ENCODE data around the gene TEX44. TPM values are rescaled to one million over a fixed set of nuclear protein-coding genes. Genes with fewer than 3 reads are reported as not detected.

The TEX44 gene
- polyA plus RNA-seq, 3 donors from 2014 or later = not detected

DNA sequence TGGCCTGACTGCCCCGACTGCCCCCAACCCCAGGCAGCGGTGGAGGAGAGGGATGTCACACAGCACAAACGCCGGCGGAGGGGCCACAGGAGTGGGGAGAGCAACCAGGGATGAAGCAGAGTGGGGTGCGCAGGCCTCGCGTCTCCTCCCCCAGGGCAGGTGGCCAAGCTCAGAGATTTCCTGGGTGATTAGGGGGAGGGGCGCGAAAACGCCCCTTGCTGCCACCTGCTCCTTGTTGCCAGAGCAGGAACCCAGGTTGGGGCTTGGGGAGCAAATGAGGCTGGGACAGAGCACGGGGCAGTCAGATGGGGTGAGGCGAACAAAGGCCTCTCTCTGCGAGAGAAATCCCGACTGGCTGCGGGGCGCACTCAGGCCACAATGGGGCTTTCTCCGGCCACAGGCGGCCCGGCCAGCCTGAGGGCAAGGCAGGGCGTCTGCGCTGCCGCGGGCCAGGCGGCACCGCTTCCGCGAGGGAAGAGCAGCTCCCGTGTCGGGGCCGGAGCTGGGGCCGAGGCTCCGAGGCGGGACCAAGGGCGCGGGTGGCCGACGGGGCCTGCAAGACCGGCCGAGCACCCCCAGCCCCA lies 11.5 kb downstream of the TEX44 start:
- Mint-ChIP-seq H3K4me3 (peak overlapping the region; percentile 40 to 64 (median 44)), H3K27me3 (ENCODE audit: low read depth in 3 of 3) (peaks cover 12 to 25% (median 16%) of the 10 kb centered on the region in 3 donors), H3K27ac (peak overlapping the region in 5 of 6 donors; percentile 85 to 95 (median 93)), H3K36me3 (no peaks in the 10 kb centered on the region), H3K9me3 (no peaks in the 10 kb centered on the region), H3K4me1 (peaks cover 13 to 15% of the 10 kb centered on the region in 2 donors)
- DNase-seq = peak in 1 of 3 donors; percentile 73

DNA sequence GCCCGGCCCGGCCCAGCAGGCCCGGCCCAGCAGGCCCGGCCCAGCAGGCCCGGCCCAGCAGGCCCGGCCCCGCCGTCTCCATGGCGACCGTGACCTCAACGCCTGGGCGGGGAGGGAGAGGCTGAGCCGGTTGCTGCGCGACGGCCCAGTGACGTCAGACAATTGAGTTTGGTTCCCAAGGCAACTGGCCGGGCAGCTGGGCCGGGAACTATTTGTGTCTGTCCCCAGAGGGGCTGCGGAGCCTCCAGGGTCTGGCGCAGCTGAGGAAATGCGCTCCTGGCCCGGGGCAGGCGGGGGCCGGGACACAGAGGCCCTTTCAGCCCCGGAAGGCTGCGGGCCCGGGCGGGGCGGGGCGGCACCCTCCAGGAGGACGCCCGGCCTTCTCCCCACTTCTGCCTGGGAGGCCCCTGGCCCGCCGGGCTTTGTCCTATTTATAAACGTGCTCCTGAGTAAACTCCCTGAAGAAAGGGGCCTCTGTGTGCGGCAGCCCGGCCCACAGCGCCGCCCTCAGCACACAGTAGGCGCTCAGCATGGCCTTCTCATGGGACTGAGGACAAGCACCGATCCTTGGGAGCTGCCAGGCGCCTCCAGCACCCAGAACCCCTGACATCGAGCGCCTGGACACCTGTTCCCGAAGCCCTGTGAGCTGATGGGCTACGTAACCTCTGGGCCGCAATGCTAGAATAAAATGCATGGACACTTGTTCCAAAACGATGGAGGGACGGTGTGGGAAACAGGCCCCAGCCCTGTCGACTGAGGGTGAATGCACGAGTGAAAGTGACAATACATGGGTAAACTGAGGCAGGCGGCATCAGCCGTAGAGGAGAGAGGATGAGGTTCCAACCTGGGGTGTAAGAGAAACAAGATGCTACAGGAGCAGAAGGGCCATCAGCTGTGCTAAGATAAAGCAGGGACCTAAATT lies 12.3 kb downstream of the TEX44 start:
- Mint-ChIP-seq H3K27me3 (ENCODE audit: low read depth in 3 of 3) (peaks cover 12 to 25% (median 16%) of the 10 kb centered on the region in 3 donors), H3K4me1 (peaks cover 13 to 15% of the 10 kb centered on the region in 2 donors), H3K27ac (peak overlapping the region; percentile 57 to 95 (median 92)), H3K4me3 (peak overlapping the region; percentile 63 to 73 (median 69)), H3K9me3 (no peaks in the 10 kb centered on the region), H3K36me3 (no peaks in the 10 kb centered on the region)
- peak; percentile 96 to 97 (median 97) for DNase-seq

DNA sequence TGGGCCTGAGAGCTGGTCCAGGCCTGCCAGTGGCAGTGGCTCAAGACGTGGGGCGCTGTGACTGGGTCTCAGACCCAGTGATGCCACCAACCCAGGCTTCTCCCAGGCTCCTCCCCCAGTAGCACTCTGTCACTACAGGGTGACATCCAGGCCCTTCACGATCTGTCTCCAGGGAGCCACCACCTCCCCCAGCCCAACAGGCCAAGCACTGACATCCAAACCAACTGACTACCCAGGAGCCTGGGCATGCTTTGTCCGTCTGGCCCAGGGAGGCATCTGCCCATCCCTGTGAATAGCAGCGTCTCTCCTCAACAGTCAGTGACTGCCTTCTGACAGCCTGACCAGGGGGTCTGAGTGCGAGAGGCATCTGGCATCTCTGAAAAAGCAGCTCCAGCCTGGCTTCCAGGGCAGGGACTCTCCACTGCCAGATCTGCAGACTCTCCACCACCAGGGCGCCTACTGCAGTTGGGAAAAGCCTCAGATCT lies 13.0 kb downstream of the TEX44 start:
- Mint-ChIP-seq H3K36me3 (no peaks in the 10 kb centered on the region), H3K9me3 (no peaks in the 10 kb centered on the region), H3K4me1 (peaks cover 13 to 15% of the 10 kb centered on the region in 2 donors), H3K27me3 (ENCODE audit: low read depth in 3 of 3) (peaks cover 12 to 26% (median 16%) of the 10 kb centered on the region in 3 donors), H3K27ac (peak overlapping the region; percentile 57 to 95 (median 92)), H3K4me3 (peak overlapping the region; percentile 53 to 70 (median 61))
- DNase-seq = no peak

DNA sequence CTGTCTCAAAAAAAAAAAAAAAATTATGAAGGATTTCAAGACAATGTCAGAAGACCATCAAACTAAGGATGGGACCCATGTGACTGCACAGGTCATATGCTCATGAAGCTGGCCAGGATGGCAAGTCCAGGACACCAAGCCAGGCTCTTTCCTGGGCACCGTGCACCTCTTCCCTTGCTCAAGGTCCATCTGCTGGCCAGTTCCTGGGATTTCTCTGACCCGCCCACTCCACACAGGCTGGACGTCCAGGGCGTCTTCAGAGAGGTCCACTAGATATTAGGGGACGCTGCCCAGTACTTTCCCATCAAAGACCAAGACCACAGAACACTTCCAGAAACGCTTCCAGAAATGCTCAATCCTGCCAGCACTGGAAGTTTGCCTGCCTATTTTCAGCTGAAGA lies 14.3 kb downstream of the TEX44 start:
- no peaks in the 10 kb centered on the region for H3K9me3 Mint-ChIP-seq
- peaks cover 12 to 24% (median 19%) of the 10 kb centered on the region in 3 donors for H3K27me3 Mint-ChIP-seq (ENCODE audit: low read depth in 3 of 3)
- peaks cover 7 to 14% of the 10 kb centered on the region in 2 donors for H3K4me1 Mint-ChIP-seq
- no peaks in the 10 kb centered on the region for H3K36me3 Mint-ChIP-seq
- no peak for DNase-seq
- no peak overlapping the region for H3K4me3 Mint-ChIP-seq
- H3K27ac Mint-ChIP-seq = peak overlapping the region in 5 of 6 donors; percentile 67 to 92 (median 75)

DNA sequence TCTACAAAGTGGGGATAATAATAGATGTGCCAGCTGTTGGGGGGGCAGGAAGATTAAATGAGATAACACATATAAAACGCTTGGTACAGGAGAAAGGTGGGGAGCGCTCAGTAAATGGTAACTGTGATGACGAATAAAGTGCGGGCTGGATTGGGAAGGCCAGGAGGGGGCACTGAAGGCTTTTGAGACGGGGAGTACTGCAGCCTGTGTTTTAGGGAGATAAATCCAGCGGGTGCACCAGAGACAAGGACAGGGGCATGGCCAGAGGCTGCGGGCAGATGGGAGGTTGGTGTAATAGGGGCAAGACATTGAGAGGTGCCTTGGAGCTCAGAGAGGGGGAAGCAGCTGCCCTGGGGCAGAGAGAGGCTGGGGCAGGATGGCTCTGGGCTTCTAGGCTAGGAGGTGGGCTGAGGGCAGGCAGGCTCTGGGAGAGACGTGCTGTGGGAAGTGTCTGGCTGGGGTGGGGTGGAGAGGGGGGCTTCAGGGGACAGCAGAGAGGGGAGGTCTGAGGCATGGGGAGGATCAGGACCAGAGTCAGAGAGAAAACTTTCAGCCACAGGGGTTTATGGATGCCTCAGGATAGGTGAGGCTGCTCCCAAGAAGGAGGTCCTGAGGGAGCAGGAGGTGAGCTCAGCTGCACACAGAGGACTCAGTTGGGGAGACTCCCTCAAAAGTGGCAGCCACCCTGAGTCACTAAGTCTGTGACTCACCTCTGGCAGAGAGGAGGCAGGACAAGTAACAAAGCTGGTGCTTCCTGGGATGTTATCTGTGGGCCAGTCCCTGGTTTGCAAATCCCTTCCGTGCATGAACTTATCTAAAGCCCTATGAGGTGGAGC lies 18.8 kb downstream of the TEX44 start:
- Mint-ChIP-seq H3K27ac (peak overlapping the region in 1 of 6 donors; percentile 60), H3K36me3 (no peaks in the 10 kb centered on the region), H3K9me3 (no peaks in the 10 kb centered on the region), H3K4me1 (peaks cover 16 to 18% of the 10 kb centered on the region in 2 donors), H3K4me3 (no peak overlapping the region), H3K27me3 (ENCODE audit: low read depth in 3 of 3) (peaks cover 7 to 23% (median 9%) of the 10 kb centered on the region in 3 donors)
- DNase-seq = no peak

DNA sequence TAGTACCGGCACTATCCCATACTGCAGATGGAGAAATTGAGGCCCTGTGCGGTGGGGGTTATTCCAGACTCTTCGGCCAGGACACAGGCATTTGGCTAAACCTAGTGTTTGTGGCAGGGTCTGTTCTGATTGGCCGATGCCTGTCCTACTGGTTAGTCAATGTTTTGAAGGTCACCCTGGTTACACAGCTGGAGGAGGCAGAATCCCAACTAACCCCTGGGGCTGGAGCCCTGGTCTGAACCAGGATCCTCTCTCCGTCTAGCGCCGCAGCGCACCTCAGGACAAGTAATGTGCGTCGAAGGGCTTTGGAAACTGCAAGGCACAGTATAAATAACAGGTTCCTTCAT lies 19.4 kb downstream of the TEX44 start:
- Mint-ChIP-seq H3K9me3 (no peaks in the 10 kb centered on the region), H3K27me3 (ENCODE audit: low read depth in 3 of 3) (peaks cover 6 to 25% (median 7%) of the 10 kb centered on the region in 3 donors), H3K4me1 (peaks cover 16 to 18% of the 10 kb centered on the region in 2 donors), H3K4me3 (no peak overlapping the region), H3K27ac (peak overlapping the region in 2 of 6 donors; percentile 44 to 60), H3K36me3 (no peaks in the 10 kb centered on the region)
- DNase-seq = no peak

DNA sequence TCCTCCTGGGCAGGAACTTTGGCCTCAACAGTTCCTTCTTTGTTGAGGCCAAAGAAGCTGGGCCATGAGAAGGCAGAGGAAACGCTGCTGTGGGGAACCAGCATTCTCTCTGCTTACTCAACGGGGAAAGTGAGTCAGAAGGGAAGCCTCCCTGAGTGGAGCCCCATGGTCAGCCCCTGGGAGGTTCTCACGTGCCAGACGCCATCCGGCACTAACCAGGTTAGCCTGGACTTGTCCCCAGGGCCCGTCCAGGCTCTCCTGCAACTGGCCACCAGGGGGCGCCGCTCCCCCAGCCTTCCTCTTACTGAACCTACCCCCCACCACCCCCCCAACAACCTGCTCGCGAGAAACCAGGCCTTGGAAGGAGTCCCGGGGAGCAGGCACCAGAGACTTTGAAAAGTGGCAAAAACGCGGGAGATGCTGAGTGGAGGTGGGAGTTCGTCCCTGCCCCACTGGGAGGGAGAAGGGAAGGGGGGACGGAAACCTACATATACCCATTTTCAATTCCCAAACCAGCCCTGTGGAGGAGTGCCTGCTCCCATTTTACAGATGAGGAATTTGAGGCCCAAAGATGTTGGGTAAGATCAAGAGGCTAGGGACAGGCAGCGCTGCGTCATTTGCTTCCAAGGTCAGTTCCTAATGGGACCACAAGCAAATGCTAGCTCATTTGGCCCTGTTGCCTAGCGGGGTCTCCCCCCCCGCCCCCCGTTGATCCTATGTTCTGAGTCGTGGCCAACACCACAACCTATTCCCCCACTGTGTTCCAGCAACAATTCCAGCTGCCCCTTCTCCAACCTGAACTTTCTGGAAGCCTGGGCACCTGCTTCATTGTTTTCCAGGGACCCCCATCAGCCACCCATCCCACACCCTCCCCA lies 20.0 kb downstream of the TEX44 start:
- H3K4me3 Mint-ChIP-seq = peak overlapping the region; percentile 38 to 87 (median 58)
- peak; percentile 80 to 82 (median 82) for DNase-seq
- peak overlapping the region in 4 of 6 donors; percentile 44 to 88 (median 54) for H3K27ac Mint-ChIP-seq
- H3K4me1 Mint-ChIP-seq = peaks cover 16 to 18% of the 10 kb centered on the region in 2 donors
- peaks cover 7 to 25% (median 10%) of the 10 kb centered on the region in 3 donors for H3K27me3 Mint-ChIP-seq (ENCODE audit: low read depth in 3 of 3)
- H3K9me3 Mint-ChIP-seq = no peaks in the 10 kb centered on the region
- no peaks in the 10 kb centered on the region for H3K36me3 Mint-ChIP-seq

DNA sequence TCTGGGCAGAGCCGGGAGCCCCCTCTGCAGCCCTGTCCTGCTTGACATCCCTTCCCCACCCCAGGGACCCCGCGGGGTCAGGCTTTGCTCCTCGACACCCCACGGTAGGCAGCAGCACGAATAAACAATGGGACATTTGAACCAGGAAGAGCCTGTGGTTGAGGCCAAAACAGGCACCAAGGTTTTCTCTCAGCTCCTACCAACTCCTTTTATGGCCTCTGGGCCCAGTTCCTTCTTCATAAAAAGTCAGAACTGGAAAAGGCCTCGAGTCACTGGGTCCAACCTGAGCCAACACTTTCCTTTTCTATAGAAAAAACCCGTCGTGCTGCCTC lies 20.6 kb downstream of the TEX44 start:
- DNase-seq = no peak
- Mint-ChIP-seq H3K27ac (peak overlapping the region in 3 of 6 donors; percentile 55 to 86 (median 63)), H3K9me3 (no peaks in the 10 kb centered on the region), H3K4me3 (peak overlapping the region; percentile 74 to 90 (median 87)), H3K4me1 (peaks cover 16 to 18% of the 10 kb centered on the region in 2 donors), H3K36me3 (no peaks in the 10 kb centered on the region), H3K27me3 (ENCODE audit: low read depth in 3 of 3) (peaks cover 7 to 25% (median 10%) of the 10 kb centered on the region in 3 donors)

DNA sequence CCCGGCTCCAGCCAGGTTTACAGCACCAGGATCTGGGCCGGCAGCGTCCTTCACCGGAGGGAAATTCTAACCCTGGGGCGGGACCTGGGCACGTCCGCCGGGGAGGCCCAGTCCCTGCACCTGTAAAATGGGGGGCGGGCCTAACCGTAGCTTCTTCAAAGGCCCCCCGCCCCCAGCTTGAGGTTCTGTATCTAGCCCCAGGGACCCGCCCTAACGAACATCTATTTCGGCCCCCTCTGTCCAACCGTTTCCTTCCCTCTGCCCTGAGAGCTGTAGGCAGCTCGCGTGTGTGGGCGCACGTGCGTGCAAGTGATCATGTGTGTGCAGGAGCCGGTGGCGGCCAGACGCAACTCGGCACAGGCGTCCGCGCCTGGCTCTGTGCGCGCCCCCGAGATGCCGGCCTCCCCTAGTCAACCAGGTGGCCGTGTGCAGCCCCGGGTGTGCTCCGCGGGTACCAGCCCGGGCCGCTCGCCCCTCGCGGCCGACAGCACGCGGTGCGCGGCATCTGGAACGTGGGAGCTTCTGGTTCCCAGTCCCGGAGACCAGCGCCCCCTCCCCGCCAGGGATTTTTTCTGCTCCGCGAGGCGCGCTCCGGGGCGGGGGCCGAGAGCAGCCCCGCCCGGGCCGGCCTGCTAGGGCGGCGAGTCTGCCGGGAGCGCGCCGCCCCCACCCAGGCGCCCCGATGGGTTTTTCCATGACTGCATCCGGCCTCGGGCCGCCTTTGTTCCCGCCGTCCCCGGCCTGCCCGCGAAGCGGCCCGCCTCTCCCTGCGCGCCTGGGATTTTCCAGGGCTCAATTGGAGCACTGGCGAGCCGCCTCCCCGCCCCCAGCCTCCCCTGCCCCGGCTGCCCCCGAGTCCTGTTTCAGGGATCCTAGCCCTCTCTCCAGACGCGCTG lies 21.2 kb downstream of the TEX44 start:
- H3K27ac Mint-ChIP-seq = peak overlapping the region in 5 of 6 donors; percentile 55 to 92 (median 86)

DNA sequence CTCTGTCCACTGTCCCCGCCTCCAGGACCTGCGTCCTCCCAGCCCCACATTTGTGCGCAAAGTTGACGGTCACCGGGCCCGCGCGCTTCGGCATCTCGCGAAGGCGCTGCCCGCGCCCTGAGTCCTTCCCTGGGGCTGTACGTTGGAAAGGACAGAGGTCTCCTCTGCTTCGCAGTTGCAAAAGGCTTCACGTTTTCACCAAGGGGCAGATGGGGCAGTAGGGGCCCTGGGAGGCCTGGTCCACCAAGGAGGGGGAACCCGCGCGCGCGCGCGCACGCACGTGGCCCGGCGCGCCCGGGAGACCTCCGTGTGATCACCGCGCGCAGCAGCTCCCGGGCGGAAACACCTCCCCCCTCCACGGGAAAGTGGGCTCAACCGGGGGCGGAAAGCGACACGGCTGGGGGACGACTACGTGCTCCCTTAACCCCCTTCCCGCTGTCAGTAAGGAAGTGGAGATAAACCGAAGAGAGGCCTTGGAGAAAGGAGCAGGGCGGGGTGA lies 21.9 kb downstream of the TEX44 start:
- no peaks in the 10 kb centered on the region for H3K9me3 Mint-ChIP-seq

More for the DNA sequence above, 21.2 kb downstream of the TEX44 start:
- H3K27me3 Mint-ChIP-seq (ENCODE audit: low read depth in 3 of 3) = peaks cover 7 to 22% (median 10%) of the 10 kb centered on the region in 3 donors
- DNase-seq = peak; percentile 31 to 48 (median 46)
- peaks cover 16 to 18% of the 10 kb centered on the region in 2 donors for H3K4me1 Mint-ChIP-seq
- peak overlapping the region; percentile 74 to 90 (median 87) for H3K4me3 Mint-ChIP-seq
- no peaks in the 10 kb centered on the region for H3K9me3 Mint-ChIP-seq
- H3K36me3 Mint-ChIP-seq = no peaks in the 10 kb centered on the region

DNA sequence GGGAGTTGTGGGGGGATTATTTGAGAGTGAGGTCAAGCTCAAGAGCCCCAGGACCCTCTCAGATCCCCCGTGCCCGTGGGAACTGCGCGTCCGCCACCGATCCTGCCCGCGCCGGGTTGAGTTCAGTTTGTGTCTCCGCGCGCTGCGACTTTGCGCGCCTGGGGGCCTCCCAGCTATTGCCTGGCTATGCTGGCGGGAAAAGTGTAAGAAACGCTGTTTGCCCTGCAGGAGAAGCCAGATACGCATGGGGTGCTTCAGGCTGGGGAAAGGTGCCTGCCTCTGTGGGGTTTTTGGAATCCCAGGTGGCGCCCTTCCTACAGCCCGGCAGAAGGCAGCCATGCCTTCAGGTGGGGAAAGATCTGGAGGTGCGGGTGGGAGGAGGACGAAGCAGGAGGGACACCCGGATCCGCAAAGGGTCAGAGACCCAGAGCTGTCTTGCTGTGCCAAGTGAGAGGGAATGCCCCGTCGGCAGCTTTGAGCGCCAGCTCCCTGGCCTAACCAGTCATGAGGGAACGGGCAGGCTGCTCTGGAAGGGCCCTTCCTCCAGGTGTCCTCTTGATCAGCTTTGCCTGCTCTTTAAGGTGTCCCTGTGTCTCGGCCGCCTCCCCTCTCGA lies 22.5 kb downstream of the TEX44 start:
- Mint-ChIP-seq H3K27me3 (ENCODE audit: low read depth in 3 of 3) (peaks cover 7 to 21% (median 10%) of the 10 kb centered on the region in 3 donors), H3K36me3 (no peaks in the 10 kb centered on the region), H3K4me1 (peaks cover 16 to 18% of the 10 kb centered on the region in 2 donors), H3K9me3 (no peaks in the 10 kb centered on the region), H3K4me3 (peak overlapping the region; percentile 35 to 81 (median 60)), H3K27ac (no peak overlapping the region)
- DNase-seq = no peak

More for the DNA sequence above, 21.9 kb downstream of the TEX44 start:
- no peak for DNase-seq
- Mint-ChIP-seq H3K4me1 (peaks cover 16 to 18% of the 10 kb centered on the region in 2 donors), H3K4me3 (peak overlapping the region; percentile 73 to 81 (median 77)), H3K36me3 (no peaks in the 10 kb centered on the region), H3K27ac (peak overlapping the region in 1 of 6 donors; percentile 32), H3K27me3 (ENCODE audit: low read depth in 3 of 3) (peaks cover 7 to 21% (median 10%) of the 10 kb centered on the region in 3 donors)
